Endothelial cell of hepatic sinusoid (primary cell): ENCODE measurements around the gene SNCB.

ENCODE experiments used
- in situ Hi-C: cut with HindIII; loops from 2 replicates; pipeline ENCODE4 v1.10.0; 2017; ENCODE audit warnings: low sequenced_read_pairs

Gene SNCB

DNA sequence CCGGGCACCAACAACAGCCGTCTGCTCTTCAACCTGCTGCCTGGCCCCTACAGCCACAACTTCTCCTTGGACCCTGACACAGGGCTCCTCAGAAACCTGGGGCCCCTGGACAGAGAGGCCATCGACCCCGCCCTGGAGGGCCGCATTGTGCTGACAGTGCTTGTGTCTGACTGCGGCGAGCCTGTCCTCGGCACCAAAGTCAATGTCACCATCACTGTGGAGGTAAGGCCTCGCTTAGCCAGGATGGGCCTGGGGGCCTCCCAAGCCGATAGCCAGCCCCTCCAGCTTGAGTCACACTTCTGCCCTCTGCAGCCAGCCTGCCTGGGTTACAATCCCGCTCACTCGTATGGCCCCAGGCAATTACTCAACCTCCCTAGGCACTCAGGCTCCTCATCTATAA, 49.0 kb downstream of the SNCB start:
- in situ Hi-C loops: no loop called here

DNA sequence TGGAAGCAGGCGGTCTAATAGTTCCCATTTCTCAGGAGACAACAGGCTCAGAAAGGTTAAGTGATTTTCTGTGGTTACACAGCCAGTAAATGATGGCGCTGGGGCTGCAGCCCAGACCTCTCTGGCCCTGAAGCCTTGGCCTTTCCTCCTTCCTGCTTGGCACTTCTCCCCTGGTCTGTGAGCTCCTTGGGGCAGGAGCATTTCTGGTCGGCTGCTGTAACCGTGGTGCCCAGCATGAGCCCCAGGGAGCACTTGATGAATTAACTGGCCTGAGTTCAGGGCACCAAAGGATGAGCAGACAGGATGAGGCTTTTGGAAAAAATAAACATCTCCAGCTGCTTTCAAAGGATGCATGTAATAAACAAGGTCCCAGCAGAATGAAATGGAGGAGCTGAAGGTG, 51.0 kb downstream of the SNCB start:
- in situ Hi-C loops: no loop called here

DNA sequence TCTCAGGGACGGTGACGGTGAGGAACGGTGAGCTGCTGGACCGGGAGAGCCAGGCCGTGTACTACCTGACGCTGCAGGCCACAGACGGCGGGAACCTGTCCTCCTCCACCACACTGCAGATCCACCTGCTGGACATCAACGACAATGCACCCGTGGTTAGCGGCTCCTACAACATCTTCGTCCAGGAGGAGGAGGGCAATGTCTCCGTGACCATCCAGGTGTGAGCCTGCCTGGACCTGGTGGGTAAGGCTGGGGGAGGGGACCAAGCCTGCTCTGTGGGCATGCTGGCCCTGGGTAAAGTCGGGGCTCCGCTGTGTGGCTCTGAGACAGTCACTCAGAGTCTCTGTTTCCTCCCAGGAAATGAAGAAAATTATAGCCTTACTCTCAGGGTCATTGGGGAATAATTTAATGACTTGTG, 51.9 kb downstream of the SNCB start:
- in situ Hi-C loops: no loop called here

DNA sequence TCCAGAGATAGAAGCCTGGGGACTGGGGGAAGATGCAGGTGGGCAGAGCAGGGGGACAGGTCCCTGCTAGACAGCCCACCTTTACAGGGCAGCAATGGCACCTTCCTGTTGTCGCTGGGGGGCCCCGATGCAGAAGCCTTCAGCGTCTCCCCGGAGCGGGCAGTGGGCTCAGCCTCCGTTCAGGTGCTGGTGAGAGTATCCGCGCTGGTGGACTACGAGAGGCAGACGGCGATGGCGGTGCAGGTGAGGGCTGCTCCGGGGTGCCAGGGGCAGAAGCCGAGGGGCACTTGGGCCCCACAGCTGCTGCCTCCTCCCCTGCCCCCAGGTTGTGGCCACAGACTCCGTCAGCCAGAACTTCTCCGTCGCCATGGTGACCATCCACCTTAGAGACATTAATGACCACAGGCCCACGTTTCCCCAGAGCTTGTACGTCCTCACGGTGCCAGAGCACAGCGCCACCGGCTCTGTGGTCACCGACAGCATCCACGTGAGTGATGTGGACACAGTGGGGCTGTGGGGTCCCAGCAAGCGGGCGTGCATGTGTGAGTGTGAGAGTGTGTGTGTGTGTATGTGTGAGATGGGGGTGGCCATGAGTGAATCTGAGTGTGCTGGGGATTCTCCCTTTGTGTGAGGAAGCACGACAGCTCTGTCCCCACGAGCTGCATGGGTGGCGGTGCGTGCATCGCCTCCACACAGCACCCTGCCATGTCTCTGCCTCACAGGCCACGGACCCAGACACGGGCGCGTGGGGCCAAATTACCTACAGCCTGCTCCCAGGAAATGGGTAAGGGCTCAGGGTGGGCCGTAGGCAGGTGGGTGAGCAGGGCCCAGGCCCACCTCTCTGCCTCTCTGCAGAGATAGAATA, 52.8 kb downstream of the SNCB start:
- in situ Hi-C loops: no loop called here

DNA sequence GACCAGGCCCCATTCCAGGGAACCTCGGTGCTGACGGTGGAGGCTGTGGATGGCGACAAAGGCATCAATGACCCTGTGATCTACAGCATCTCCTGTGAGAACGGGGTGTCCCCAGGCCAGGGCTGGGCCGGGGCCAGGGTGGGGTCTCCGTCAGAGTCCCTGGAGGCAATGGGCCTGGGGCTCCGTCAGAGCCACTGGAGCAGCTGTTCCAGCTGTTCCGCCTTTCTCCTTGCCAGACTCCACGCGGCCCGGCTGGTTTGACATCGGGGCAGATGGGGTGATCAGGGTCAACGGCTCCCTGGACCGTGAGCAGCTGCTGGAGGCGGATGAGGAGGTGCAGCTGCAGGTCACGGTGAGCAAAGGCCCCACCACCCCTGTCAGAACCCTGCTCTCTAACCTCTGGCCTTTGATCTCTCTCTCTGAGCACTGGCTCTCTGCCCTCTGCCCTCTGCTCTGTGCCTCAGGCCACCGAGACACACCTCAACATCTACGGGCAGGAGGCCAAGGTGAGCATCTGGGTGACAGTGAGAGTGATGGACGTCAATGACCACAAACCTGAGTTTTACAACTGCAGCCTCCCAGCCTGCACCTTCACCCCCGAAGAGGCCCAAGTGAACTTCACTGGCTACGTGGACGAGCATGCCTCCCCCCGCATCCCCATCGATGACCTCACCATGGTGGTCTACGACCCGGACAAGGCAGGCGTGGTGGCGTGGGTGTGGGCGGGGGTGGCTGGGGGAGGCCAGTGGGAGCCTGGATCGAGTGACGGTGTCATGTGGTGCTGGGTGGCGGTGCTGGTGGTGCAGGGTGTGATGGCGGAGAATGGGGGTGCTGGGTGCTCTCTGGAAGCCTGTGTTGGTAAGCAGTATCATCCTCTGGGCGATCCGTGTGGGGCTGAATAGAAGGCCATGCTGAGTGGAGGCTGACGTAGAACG, 54.6 kb downstream of the SNCB start:
- in situ Hi-C loops: no loop called here

DNA sequence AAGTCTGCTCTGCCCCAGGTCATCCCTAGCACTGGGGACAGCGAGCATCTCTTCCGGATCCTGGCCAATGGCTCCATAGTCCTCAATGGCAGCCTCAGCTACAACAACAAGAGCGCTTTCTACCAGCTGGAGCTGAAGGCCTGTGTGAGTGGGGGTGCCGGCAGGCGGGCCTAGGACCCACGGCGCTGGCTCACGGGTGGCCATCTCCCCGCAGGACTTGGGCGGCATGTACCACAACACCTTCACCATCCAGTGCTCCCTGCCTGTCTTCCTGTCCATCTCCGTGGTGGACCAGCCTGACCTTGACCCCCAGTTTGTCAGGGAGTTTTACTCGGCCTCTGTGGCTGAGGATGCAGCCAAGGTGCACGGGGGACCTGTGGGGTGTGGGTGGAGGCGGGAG, 55.3 kb downstream of the SNCB start:
- in situ Hi-C loops: no loop called here

DNA sequence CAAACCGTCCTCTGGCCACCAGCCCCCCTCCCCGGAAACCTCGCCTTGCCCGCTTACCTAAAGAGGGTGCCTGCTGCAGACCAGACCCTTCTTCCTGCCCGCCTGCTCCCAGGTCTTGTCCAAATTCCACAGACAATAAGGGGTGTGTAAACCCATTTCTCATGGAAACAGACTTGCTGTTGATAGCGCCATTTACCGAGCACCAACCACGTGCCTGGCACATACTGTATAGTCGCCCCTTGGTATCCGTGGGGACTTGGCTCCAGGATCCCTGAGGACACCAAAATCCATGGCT, 56.1 kb downstream of the SNCB start:
- in situ Hi-C loops: no loop called here

DNA sequence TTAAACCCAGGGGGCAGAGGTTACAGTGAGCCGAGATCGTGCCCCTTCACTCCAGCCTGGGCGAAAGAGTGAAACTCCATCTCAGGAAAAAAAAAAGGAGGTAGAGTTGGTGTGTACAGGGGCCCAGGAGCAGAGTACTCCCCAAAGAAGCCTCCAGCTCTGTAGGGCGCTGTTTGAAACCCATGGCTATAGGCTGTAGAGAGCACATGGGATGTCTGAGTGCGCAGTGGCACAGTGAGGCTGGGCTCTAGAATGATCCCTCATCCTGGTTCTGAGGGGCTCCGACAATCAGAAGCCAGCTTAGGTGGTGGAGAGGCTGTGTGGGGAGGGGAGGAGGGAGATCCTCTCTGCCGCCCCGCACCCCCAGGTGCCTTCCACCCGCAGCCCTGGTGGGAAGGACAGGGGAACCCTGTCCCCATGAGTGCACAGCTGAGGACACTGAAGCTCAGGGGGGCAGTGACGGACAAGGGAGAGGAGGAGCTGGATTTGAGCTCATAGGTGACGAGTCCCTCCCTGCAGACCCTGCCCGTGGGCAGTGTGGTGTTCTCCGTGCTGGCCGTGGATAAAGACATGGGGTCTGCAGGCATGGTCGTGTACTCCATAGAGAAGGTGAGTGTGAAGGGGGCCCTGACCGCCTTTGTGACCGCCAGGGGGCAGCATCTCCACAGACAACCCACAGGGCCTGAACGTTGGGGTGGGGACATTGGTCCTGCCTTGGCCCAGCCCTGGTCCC, 56.6 kb downstream of the SNCB start:
- in situ Hi-C loops: no loop called here
